Smooth muscle cell (in vitro differentiated cells): ENCODE results near the gene CSH1. TPM values are rescaled to one million over a fixed set of nuclear protein-coding genes. Genes with fewer than 3 reads are reported as not detected.

ENCODE experiments used
- DNase-seq: peaks from one replicate; lab custom pipeline; 2025; ENCODE audit not compliant: unreplicated experiment; lab: John Stamatoyannopoulos, UW
- H2AFZ ChIP-seq: fragments of 200-600 bp; sonication (generic); 2 replicates; pipeline ENCODE4 v1.6.0; 2016; ENCODE audit warnings: antibody characterized with exemption, low read depth, mild to moderate bottlenecking
- H3F3A ChIP-seq: fragments of 200-600 bp; sonication (generic); 2 replicates; pipeline ENCODE4 v1.6.0; 2017; ENCODE audit warnings: antibody characterized with exemption, low read depth
- H3K27ac ChIP-seq: fragments of 200-600 bp; sonication (generic); 2 replicates; pipeline ENCODE4 v1.5.1; 2016; ENCODE audit warnings: low read depth, mild to moderate bottlenecking
- H3K27me3 ChIP-seq: fragments of 200-600 bp; sonication (generic); 2 replicates; pipeline ENCODE4 v1.6.1; 2016; ENCODE audit warnings: low read depth, mild to moderate bottlenecking
- H3K36me3 ChIP-seq: fragments of 200-600 bp; sonication (generic); 2 replicates; pipeline ENCODE4 v1.5.1; 2016; ENCODE audit warnings: low read depth
- H3K4me1 ChIP-seq: fragments of 200-600 bp; sonication (generic); 2 replicates; pipeline ENCODE4 v1.5.1; 2016; ENCODE audit warnings: low read depth
- H3K4me2 ChIP-seq: fragments of 200-600 bp; sonication (generic); 2 replicates; pipeline ENCODE4 v1.6.0; 2016; ENCODE audit warnings: mild to moderate bottlenecking
- H3K4me3 ChIP-seq: fragments of 200-600 bp; sonication (generic); 2 replicates; pipeline ENCODE4 v1.5.1; 2016; ENCODE audit warnings: mild to moderate bottlenecking
- H3K79me2 ChIP-seq: fragments of 200-600 bp; sonication (generic); 2 replicates; pipeline ENCODE4 v1.6.0; 2016; ENCODE audit warnings: low read depth, mild to moderate bottlenecking
- H3K9ac ChIP-seq: fragments of 200-600 bp; sonication (generic); 2 replicates; pipeline ENCODE4 v1.6.0; 2016; ENCODE audit warnings: low read depth
- H3K9me3 ChIP-seq: fragments of 200-600 bp; sonication (generic); replicated peaks from 2 replicates; pipeline ENCODE4 v1.5.1; 2016; ENCODE audit warnings: low read depth
- H4K20me1 ChIP-seq: fragments of 200-600 bp; sonication (generic); 2 replicates; pipeline ENCODE4 v1.6.0; 2016; ENCODE audit warnings: low read depth
- WGBS: methylation state at CpG from one replicate; pipeline ENCODE4 v1.1.7; 2016; ENCODE audit warnings: low lambda C conversion rate; 5-methylcytosine and 5-hydroxymethylcytosine counted together
- polyA plus RNA-seq: library from polyadenylated mRNA; unstranded; fragments of >200 nt; fragmentation: Nextera tagmentation; extraction: Ambion mirVana; gene quantifications from 2 replicates; pipeline ENCODE4 v1.2.1, GENCODE V29; 2016
- total RNA-seq: library from RNA; depleted of rRNA; stranded (reverse); fragments of >200 nt; gene quantifications from 2 replicates; pipeline ENCODE4 v1.2.3, GENCODE V29; 2014
- TF ChIP-seq, protein P1 (sequence below): fragments of 200-600 bp; sonication (generic); IDR thresholded peaks from 2 replicates; pipeline ENCODE4 v1.5.1; 2017; ENCODE audit warnings: borderline replicate concordance, mild to moderate bottlenecking, antibody characterized with exemption; ENCODE audit not compliant: insufficient read depth, poor library complexity, severe bottlenecking

The CSH1 gene
- total and polyA plus RNA-seq, 2 experiments from 2014 or later, result not detected

DNA sequence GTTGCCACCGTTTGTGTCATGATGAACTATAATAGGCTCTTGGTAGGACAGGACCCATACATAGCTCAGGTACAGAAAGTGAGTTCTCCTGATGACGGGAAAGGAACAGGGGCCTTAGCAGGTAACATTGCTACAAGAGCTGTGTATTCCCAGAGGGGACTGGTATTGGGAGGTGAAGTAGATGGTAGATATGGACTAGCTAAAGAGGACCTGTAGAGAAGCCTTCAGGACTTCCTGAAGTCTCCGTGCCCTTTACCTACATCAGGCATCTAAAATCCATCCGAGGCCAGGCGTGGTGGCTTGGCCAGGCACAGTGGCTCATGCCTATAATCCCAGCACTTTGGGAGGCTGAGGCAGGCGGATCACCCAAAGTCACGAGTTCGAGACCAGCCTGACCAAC lies 41.2 kb downstream of the CSH1 start:
- Histone ChIP-seq H3K4me1 (no peaks in the 10 kb centered on the region), H2AFZ (no peak overlapping the region), H3K4me3 (no peak overlapping the region), H3K36me3 (no peaks in the 10 kb centered on the region), H3K9me3 (no peaks in the 10 kb centered on the region), H3F3A (no peaks in the 10 kb centered on the region), H4K20me1 (no peaks in the 10 kb centered on the region), H3K79me2 (no peaks in the 10 kb centered on the region), H3K27me3 (peaks cover 4% of the 10 kb centered on the region), H3K4me2 (no peak overlapping the region), H3K9ac (no peak overlapping the region), H3K27ac (no peak overlapping the region)
- no peak for DNase-seq
- 85% methylated on average over 8 of the region's 8 CpGs for WGBS
- TF ChIP-seq, protein P1, sequence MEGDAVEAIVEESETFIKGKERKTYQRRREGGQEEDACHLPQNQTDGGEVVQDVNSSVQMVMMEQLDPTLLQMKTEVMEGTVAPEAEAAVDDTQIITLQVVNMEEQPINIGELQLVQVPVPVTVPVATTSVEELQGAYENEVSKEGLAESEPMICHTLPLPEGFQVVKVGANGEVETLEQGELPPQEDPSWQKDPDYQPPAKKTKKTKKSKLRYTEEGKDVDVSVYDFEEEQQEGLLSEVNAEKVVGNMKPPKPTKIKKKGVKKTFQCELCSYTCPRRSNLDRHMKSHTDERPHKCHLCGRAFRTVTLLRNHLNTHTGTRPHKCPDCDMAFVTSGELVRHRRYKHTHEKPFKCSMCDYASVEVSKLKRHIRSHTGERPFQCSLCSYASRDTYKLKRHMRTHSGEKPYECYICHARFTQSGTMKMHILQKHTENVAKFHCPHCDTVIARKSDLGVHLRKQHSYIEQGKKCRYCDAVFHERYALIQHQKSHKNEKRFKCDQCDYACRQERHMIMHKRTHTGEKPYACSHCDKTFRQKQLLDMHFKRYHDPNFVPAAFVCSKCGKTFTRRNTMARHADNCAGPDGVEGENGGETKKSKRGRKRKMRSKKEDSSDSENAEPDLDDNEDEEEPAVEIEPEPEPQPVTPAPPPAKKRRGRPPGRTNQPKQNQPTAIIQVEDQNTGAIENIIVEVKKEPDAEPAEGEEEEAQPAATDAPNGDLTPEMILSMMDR, result no peak

DNA sequence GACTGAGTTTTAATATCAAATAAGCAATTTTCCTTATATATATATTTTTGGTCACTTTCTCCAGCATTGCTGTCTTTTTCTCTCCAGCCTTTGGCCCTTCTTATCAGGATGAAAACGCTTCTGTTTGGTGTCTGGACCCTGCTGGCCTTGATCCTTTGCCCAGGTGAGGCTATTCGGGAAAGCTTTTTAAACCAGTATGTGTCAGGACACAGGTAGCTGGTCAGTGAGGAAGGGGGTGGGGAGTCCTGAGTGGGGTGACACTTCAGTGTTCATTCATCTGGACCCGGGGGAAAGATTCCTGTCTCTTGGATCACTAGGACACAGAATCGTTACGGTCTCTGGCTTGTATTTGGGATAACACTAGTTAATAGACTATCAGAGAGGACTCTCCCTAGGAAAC lies 41.7 kb downstream of the CSH1 start:
- no peaks in the 10 kb centered on the region for H3K4me1 ChIP-seq
- no peak overlapping the region for H3K9ac ChIP-seq
- H3K27me3 ChIP-seq, result peaks cover 4% of the 10 kb centered on the region
- no peaks in the 10 kb centered on the region for H3K79me2 ChIP-seq
- H3K4me3 ChIP-seq, result no peak overlapping the region
- H3K9me3 ChIP-seq, result no peaks in the 10 kb centered on the region
- H3K36me3 ChIP-seq, result no peaks in the 10 kb centered on the region
- no peak overlapping the region for H3K27ac ChIP-seq
- WGBS, result 82% methylated on average over 5 of the region's 5 CpGs
- DNase-seq, result no peak
- H3F3A ChIP-seq, result no peaks in the 10 kb centered on the region
- H4K20me1 ChIP-seq, result no peaks in the 10 kb centered on the region
- no peak overlapping the region for H3K4me2 ChIP-seq
- no peak overlapping the region for H2AFZ ChIP-seq
- TF ChIP-seq, protein P1, result no peak

DNA sequence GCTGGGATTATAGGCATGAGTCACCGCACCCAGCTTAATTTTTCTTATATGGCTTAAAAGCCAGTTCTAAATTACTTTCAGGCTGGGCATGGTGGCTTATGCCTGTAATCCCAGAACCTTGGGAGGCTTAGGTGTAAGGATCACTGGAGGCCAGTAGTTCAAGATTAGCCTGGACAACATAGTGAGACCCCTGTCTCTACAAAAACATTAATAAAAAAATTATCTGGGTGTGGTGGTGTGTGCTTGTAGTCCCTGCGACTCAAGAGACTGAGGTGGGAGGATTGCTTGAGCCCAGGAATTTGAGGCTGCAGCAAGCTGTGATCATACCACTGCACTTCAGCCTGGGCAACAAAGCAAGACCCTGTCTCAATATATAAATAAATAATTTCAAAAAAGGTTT lies 43.1 kb downstream of the CSH1 start:
- H3K27me3 ChIP-seq, result peaks cover 4% of the 10 kb centered on the region
- no peaks in the 10 kb centered on the region for H3K79me2 ChIP-seq
- TF ChIP-seq, protein P1, result no peak
- DNase-seq, result no peak
- H3K9me3 ChIP-seq, result no peaks in the 10 kb centered on the region
- H3K27ac ChIP-seq, result no peak overlapping the region
- H4K20me1 ChIP-seq, result no peaks in the 10 kb centered on the region
- WGBS, result 97% methylated on average over 2 of the region's 2 CpGs
- no peaks in the 10 kb centered on the region for H3K4me1 ChIP-seq
- H3K36me3 ChIP-seq, result no peaks in the 10 kb centered on the region
- H3F3A ChIP-seq, result no peaks in the 10 kb centered on the region
- H3K4me2 ChIP-seq, result no peak overlapping the region
- no peak overlapping the region for H3K9ac ChIP-seq
- no peak overlapping the region for H2AFZ ChIP-seq
- H3K4me3 ChIP-seq, result no peak overlapping the region

DNA sequence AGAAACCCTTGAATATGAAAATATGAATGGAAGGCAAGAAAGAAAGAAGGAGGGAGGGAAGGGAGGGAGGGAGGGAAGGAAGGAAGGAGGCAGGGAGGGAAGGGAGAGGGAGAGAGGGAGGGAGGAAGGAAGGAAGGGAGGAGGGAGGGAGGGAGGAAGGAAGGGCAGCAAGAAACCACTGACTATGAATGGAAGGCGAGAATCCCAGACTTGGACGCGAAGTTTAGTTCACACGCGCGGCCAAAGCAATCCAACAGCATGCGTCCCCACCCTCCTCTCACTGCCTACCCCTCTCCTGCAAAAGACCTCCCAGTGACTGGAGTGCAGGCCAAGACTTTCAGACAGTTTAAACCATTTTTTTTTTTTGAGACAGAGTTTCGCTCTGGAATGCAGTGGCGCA lies 46.0 kb downstream of the CSH1 start:
- Histone ChIP-seq H3K9ac (no peak overlapping the region), H4K20me1 (no peaks in the 10 kb centered on the region), H3K27ac (no peak overlapping the region), H3K9me3 (no peaks in the 10 kb centered on the region), H3K4me1 (no peaks in the 10 kb centered on the region), H3K4me3 (no peak overlapping the region), H3K27me3 (peaks cover 4% of the 10 kb centered on the region), H3F3A (no peaks in the 10 kb centered on the region), H3K36me3 (no peaks in the 10 kb centered on the region), H2AFZ (no peak overlapping the region), H3K4me2 (no peak overlapping the region), H3K79me2 (no peaks in the 10 kb centered on the region)
- DNase-seq, result no peak
- WGBS, result 97% methylated on average over 9 of the region's 9 CpGs
- TF ChIP-seq, protein P1, result no peak
